ENCODE data around the gene TGIF1.
"Not testable (repeated sequence)": the region's sequence is repeated elsewhere in the genome, so short reads cannot be mapped to it uniquely, and the experiment has no call there.

The TGIF1 gene

DNA sequence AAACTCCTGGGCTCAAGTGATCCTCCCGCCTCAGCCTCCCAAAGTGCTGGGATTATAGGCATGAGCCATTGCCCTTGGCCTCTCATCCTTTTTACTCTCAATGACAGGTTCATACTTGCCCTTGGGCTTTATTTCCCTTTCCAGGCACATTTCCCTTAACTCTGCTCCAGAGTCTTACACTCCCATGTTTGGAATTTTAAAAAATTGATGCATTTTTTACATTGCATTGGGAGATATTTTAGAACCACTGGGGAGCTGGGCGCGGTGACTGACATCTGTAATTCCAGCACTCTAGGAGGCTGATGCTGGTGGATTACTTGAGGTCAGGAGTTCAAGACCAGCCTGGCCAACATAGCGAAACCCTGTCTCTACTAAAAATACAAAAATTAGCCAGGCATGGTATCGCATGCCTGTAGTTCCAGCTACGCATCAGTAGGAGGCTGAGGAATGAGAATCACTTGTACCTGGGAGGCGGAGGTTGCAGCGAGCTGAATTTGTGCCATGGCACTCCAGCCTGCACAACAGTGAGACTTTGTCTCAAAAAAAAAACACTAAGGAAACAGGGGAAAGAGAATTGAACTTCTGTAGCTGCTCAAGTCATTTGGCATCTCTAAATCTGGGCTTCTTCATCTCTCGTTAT lies 18.2 kb downstream of the TGIF1 start:
- Histone ChIP-seq H3K36me3 (ENCODE audit: control insufficient read depth, insufficient read depth, low read length) (no peaks in the 10 kb centered on the region), H3K9me3 (ENCODE audit: control insufficient read depth, insufficient read depth, low read length) (no peaks in the 10 kb centered on the region), H3K27ac (ENCODE audit: low read length) (no peak overlapping the region), H3K27me3 (ENCODE audit: control insufficient read depth, insufficient read depth, low read length) (no peaks in the 10 kb centered on the region), H3K4me1 (ENCODE audit: control insufficient read depth, insufficient read depth, low read length) (0 out of 2 replicates have a peak, but pooled peaks cover 2% of the 10 kb centered on the region), H3K4me3 (ENCODE audit: low read length) (no peak overlapping the region)
- WGBS (ENCODE audit: insufficient coverage, insufficient read length), result no CpG with 5 or more reads among the region's 9 CpGs
- no peak for DNase-seq (ENCODE audit: low read depth, low spot score)

- WGBS (ENCODE audit: insufficient coverage, insufficient read length), result no CpG with 5 or more reads among the region's 8 CpGs
- Histone ChIP-seq H3K4me1 (ENCODE audit: control insufficient read depth, insufficient read depth, low read length) (0 out of 2 replicates have a peak, but pooled peaks cover 2% of the 10 kb centered on the region), H3K36me3 (ENCODE audit: control insufficient read depth, insufficient read depth, low read length) (no peaks in the 10 kb centered on the region), H3K27me3 (ENCODE audit: control insufficient read depth, insufficient read depth, low read length) (no peaks in the 10 kb centered on the region), H3K4me3 (ENCODE audit: low read length) (no peak overlapping the region), H3K9me3 (ENCODE audit: control insufficient read depth, insufficient read depth, low read length) (no peaks in the 10 kb centered on the region), H3K27ac (ENCODE audit: low read length) (no peak overlapping the region)
- no peak for DNase-seq (ENCODE audit: low read depth, low spot score)
Measured at GRCh38 chr18:3468833-3469232, 18.9 kb downstream of the TGIF1 start.

DNA sequence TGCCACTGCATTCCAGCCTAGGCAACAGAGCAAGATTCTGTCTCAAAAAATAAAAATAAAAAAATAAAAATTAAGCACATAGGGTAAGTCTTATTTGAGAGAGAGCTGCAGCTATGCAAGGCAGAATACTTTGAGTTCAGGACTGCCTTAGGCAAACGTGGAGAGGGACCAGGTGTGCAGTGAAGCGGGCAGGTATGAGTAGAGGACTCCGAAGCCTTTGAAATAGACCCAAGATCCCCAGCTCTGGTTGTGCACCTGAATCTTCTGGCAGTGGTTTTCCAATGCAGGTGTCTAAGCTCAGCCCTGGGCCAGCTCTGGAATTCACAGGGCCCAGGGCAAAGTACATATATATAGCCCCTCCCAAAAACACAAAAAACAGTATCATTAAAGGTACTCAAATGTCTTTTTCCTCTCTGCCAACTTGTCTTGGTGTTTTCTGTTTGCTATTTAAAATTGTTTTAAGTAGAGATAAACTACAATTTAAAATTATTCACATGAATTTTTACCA lies 21.2 kb downstream of the TGIF1 start:
- Histone ChIP-seq H3K27me3 (ENCODE audit: control insufficient read depth, insufficient read depth, low read length) (no peaks in the 10 kb centered on the region), H3K27ac (ENCODE audit: low read length) (no peak overlapping the region), H3K9me3 (ENCODE audit: control insufficient read depth, insufficient read depth, low read length) (no peaks in the 10 kb centered on the region), H3K4me1 (ENCODE audit: control insufficient read depth, insufficient read depth, low read length) (0 out of 2 replicates have a peak, but pooled peaks cover 2% of the 10 kb centered on the region), H3K4me3 (ENCODE audit: low read length) (no peak overlapping the region), H3K36me3 (ENCODE audit: control insufficient read depth, insufficient read depth, low read length) (no peaks in the 10 kb centered on the region)
- no CpG with 5 or more reads among the region's 3 CpGs for WGBS (ENCODE audit: insufficient coverage, insufficient read length)
- no peak for DNase-seq (ENCODE audit: low read depth, low spot score)

- H3K9me3 ChIP-seq (ENCODE audit: control insufficient read depth, insufficient read depth, low read length); H3K27me3 ChIP-seq (ENCODE audit: control insufficient read depth, insufficient read depth, low read length); H3K4me1 ChIP-seq (ENCODE audit: control insufficient read depth, insufficient read depth, low read length); DNase-seq (ENCODE audit: low read depth, low spot score); H3K4me3 ChIP-seq (ENCODE audit: low read length); H3K27ac ChIP-seq (ENCODE audit: low read length); H3K36me3 ChIP-seq (ENCODE audit: control insufficient read depth, insufficient read depth, low read length): not testable (repeated sequence)
- no CpG with 5 or more reads among the region's 3 CpGs for WGBS (ENCODE audit: insufficient coverage, insufficient read length)
Measured at GRCh38 chr18:3472121-3472520, 22.1 kb downstream of the TGIF1 start.

- H3K4me1 ChIP-seq (ENCODE audit: control insufficient read depth, insufficient read depth, low read length), result 0 out of 2 replicates have a peak, but pooled peaks cover 2% of the 10 kb centered on the region
- no peaks in the 10 kb centered on the region for H3K27me3 ChIP-seq (ENCODE audit: control insufficient read depth, insufficient read depth, low read length)
- H3K4me3 ChIP-seq (ENCODE audit: low read length), result no peak overlapping the region
- no peaks in the 10 kb centered on the region for H3K36me3 ChIP-seq (ENCODE audit: control insufficient read depth, insufficient read depth, low read length)
- H3K9me3 ChIP-seq (ENCODE audit: control insufficient read depth, insufficient read depth, low read length), result no peaks in the 10 kb centered on the region
- DNase-seq (ENCODE audit: low read depth, low spot score), result no peak
- WGBS (ENCODE audit: insufficient coverage, insufficient read length), result no CpG with 5 or more reads among the region's 18 CpGs
- H3K27ac ChIP-seq (ENCODE audit: low read length), result no peak overlapping the region
Measured at GRCh38 chr18:3472681-3473544, 22.9 kb downstream of the TGIF1 start.

DNA sequence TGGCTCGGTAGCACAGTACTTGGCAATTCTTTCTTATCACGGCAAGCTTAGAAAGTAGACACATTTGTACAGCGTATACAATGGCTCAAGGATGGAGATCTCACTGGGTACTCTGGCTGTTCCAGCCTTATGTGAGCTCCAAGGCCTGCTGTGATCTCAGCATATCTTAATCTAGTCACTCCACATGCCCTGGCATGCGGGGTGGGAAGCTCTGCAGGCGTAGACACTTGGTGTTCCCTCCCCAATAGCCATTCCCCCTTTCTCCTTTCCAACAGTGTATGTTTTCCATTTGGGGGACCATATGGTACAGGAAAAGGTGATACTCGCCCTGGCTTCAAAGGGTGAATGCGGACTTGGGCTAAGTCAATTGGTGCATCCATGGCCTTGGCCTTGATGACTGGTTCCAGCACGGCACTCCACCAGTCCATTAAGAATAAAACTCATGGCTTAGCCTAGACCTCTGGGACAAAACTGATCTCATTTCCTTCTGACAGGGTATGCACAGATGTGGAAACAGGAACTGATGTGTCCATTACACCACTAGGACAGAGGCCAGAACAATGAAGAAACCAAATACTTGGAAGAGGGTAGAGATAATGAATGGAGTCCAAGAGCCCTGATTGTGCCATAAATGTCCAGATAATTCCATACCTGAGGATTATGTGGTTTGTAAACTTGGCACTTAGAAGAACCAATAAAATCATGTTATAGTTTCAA lies 28.4 kb downstream of the TGIF1 start:
- H3K36me3 ChIP-seq (ENCODE audit: control insufficient read depth, insufficient read depth, low read length), result no peaks in the 10 kb centered on the region
- WGBS (ENCODE audit: insufficient coverage, insufficient read length), result no CpG with 5 or more reads among the region's 8 CpGs
- H3K27ac ChIP-seq (ENCODE audit: low read length), result no peak overlapping the region
- H3K27me3 ChIP-seq (ENCODE audit: control insufficient read depth, insufficient read depth, low read length), result no peaks in the 10 kb centered on the region
- H3K4me1 ChIP-seq (ENCODE audit: control insufficient read depth, insufficient read depth, low read length), result no peaks in the 10 kb centered on the region; the same call in 1 of the 2 replicates
- no peak for DNase-seq (ENCODE audit: low read depth, low spot score)
- H3K4me3 ChIP-seq (ENCODE audit: low read length), result no peak overlapping the region
- no peaks in the 10 kb centered on the region for H3K9me3 ChIP-seq (ENCODE audit: control insufficient read depth, insufficient read depth, low read length)

GRCh38 chr18:3479978-3480509 lies 30.1 kb downstream of the TGIF1 start:
- Histone ChIP-seq H3K9me3 (ENCODE audit: control insufficient read depth, insufficient read depth, low read length) (no peaks in the 10 kb centered on the region), H3K4me1 (ENCODE audit: control insufficient read depth, insufficient read depth, low read length) (no peaks in the 10 kb centered on the region; the same call in 1 of the 2 replicates), H3K4me3 (ENCODE audit: low read length) (no peak overlapping the region), H3K27me3 (ENCODE audit: control insufficient read depth, insufficient read depth, low read length) (no peaks in the 10 kb centered on the region), H3K36me3 (ENCODE audit: control insufficient read depth, insufficient read depth, low read length) (no peaks in the 10 kb centered on the region), H3K27ac (ENCODE audit: low read length) (no peak overlapping the region)
- no peak for DNase-seq (ENCODE audit: low read depth, low spot score)
- WGBS (ENCODE audit: insufficient coverage, insufficient read length), result no CpG with 5 or more reads among the region's 5 CpGs

DNA sequence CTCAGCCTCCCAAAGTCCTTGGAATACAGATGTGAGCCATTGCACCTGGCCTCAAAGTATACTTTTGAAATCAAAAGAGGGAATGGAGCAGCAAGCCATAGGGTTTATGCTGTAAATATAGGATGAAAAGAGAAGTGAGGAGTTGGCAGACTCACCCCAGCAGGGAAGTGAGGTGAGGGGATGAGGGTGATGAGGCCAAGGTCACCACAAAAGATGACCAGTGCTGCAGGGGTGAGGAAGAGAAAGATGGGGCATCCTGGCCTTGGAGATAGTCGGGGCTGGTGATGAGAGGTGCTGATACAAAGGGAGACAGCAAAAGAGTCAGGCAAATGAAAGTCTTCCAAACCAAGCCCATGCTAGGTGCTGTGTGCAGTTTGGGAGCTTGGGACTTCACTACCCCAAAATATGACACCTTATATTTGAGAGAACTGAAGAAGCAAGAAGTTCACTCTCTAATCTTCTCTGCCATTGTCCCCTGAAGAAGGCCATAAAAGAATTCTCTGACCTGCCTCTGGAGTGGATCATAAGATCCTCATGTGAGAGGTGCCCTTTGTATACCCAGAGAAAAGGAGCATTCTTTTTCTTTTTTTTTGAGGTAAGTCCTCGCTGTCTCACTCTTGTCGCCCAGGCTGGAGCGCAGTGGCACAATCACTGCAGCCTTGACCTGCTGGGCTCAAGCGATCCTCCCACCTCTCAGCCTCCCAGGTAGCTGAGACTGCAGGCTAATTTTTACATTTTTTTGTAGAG lies 31.0 kb downstream of the TGIF1 start:
- WGBS (ENCODE audit: insufficient coverage, insufficient read length), result no CpG with 5 or more reads among the region's 5 CpGs
- H3K4me3 ChIP-seq (ENCODE audit: low read length), result no peak overlapping the region
- no peaks in the 10 kb centered on the region for H3K9me3 ChIP-seq (ENCODE audit: control insufficient read depth, insufficient read depth, low read length)
- H3K27me3 ChIP-seq (ENCODE audit: control insufficient read depth, insufficient read depth, low read length), result no peaks in the 10 kb centered on the region
- DNase-seq (ENCODE audit: low read depth, low spot score), result no peak
- H3K27ac ChIP-seq (ENCODE audit: low read length), result no peak overlapping the region
- H3K4me1 ChIP-seq (ENCODE audit: control insufficient read depth, insufficient read depth, low read length), result no peaks in the 10 kb centered on the region; the same call in 1 of the 2 replicates
- no peaks in the 10 kb centered on the region for H3K36me3 ChIP-seq (ENCODE audit: control insufficient read depth, insufficient read depth, low read length)

DNA sequence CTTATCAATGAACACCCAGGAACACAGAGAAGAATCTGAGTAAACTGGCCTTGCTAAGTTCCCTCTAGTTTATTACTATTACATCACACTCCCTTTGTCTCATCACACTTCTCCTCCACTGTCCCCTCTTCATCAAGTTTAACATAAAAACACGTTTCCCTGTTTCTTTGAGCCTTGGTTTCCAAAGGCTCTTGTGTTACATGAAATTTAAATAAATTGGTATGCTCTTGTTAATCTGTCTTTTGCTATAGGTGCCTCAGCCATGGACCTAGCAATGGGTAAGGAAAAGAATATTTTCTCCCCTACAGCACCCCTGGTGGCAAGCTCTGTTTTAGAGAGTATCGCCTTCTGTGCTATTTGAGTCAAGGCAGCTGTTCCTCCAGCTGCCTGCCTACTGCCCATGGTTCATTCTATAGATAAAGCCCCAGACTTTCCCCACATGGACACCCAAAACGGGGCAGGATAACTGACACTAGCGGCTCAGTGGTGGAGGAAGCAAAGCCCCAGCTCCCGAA lies 31.8 kb downstream of the TGIF1 start:
- DNase-seq (ENCODE audit: low read depth, low spot score), result no peak
- Histone ChIP-seq H3K27me3 (ENCODE audit: control insufficient read depth, insufficient read depth, low read length) (no peaks in the 10 kb centered on the region), H3K27ac (ENCODE audit: low read length) (no peak overlapping the region), H3K4me1 (ENCODE audit: control insufficient read depth, insufficient read depth, low read length) (no peaks in the 10 kb centered on the region; the same call in 1 of the 2 replicates), H3K36me3 (ENCODE audit: control insufficient read depth, insufficient read depth, low read length) (no peaks in the 10 kb centered on the region), H3K4me3 (ENCODE audit: low read length) (no peak overlapping the region), H3K9me3 (ENCODE audit: control insufficient read depth, insufficient read depth, low read length) (no peaks in the 10 kb centered on the region)
- WGBS (ENCODE audit: insufficient coverage, insufficient read length), result no CpG with 5 or more reads among the region's 5 CpGs
